UCSD-AML1 (cell line): ENCODE results near the gene KCNE2.
"Not testable (repeated sequence)": the region's sequence is repeated elsewhere in the genome, so short reads cannot be mapped to it uniquely, and the experiment has no call there.

Source experiments
- DNase-seq: peaks from one replicate; lab custom pipeline; 2025; ENCODE audit not compliant: unreplicated experiment; lab: John Stamatoyannopoulos, UW

Gene KCNE2

DNA sequence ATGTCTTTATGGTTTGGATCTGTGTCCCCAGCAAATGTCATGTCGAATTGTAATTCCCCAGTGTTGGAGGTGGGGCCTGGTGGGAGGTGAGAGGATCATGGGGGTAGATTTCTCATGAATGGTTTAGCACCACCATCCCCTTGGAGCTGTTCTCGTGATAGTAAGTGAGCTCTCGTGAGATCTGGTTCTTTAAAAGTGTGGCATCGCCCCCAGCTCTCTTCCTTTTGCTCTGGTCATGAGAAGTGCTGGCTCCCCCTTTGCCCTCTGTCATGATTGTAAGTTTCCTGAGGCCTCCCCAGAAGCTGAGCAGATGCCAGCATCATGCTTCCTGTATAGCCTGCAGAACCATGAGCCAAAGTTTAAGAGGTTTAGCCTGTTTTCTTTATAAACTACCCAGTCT lies 11.2 kb upstream of the KCNE2 start:
- no peak for DNase-seq

DNA sequence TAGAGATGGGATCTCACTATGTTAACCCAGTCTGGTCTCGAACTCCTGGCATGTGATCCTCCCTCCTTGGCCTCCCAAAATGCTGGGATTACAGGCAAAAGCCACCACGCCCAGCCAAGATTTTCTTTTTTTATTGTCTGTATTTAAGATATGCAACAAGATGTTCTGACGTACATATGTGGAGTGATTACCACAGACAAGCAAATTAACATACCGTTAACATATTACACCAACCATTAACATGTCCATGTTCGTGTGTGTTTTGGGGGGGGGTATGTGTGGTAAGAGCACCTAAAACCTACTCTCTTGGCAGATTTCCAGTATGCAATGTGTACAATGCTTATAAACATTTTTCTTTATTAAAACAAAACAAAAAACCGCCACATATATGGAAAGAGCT lies 10.6 kb upstream of the KCNE2 start:
- no peak for DNase-seq

DNA sequence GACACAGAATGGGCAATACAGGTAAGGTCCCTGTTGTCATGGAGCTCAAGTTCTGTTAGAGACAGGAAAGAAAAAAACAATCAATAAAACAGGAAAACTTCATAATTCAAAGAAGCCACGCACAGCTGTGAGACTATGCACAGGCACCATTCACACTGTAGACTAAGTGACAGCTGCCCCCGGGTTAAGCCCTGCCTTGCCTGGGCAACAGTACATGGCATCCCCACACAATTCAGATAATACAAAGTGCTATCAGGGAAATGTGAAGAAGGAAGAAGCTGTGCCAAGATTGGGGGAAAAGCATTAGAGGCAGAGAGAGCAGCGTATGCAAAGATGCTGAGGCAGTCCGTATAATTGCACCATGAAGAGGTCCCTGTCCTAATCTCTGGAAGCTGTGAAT lies 9.0 kb upstream of the KCNE2 start:
- no peak for DNase-seq

DNA sequence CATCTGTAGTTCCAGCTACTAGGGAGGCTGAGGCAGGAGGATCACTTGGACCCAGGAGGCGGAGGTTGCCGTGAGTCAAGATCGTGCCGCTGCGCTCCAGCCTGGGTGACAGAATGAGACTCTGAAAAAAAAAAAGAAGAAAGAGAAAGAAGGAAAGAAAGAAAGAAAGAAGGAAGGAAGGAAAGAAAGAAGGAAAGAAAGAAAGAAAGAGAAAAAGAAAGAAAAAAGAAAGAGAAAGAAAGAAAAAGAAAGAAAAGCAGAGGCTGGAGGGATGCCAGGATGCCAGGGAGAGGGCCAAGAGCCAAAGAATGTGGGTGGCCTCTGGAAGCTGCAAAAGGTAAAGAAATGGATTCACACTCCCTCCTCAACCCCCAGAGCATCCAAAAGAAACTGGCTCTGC lies 8.2 kb upstream of the KCNE2 start:
- DNase-seq = no peak

- no peak for DNase-seq
Observed at GRCh38 chr21:34357889-34358288, 5.9 kb upstream of the KCNE2 start.

DNA sequence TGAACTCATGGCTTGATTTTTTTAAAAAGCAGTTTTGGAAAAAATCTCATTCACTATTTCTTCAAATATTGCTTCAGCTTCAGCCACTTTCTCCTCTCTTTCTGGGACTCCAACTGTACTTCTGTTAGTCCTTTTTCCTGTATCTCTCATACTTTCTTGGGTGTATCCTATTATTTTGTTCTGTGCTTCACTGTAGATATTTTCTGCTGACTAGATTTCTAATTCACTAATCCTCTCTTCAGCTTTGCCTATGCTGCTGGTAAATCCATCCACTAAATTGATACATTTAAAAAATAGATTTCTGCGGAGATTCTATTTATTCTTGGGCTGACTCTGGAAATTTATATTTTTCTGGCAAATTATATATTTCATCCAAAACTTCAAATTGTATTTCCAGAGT lies 4.9 kb upstream of the KCNE2 start:
- DNase-seq = no peak

DNA sequence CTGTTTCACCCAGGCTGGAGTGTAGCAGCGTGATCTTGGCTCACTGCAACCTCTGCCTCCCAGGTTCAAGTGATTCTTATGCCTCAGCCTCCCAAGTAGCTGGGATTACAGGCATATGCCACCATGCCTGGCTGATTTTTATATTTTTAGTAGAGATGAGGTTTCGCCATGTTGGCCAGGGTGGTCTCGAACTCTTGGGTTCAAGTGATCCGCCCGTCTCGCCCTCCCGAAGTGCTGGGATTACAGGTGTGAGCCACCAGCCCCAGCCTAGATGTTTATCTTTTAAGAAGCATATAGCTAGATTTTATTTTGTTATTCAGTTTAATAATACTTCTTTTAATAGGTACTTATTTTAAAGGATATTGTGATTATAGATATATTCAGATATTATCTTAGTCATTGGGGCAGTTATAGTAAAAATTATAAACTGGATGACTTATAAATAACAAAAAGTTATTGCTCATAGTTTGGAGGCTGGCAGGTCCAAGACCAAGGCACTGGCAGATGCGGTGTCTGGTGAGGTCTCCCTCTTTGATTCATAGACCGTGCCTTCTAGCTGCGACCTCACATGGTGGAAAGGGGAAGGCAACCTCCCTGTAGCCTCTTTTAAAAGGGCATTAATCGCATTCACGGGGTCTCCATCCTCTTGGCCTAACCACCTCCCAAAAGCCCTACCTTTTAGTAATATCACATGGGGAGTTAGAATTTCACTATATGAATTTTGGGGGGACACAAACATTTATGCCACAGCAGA lies 3.1 kb upstream of the KCNE2 start:
- DNase-seq = no peak

GRCh38 chr21:34362136-34362444 lies 1.7 kb upstream of the KCNE2 start:
- DNase-seq = no peak

DNA sequence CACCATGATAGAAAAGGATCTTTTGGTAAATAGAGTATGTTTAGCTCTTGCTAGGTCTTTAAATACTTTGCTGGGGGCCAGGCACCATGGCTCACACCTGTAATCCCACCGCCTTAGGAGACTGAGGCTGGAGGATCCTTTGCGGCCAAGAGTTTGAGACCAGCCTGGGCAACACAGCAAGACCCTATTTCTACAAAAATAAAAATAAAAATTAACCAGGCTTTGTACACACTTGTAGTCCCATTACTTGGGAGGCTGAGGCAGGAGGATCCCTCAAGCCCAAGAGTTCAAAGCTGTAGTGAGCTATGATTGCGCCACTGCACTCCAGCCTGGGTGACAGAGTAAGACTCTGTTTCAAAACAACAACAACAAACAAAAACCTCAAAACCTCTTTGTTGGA lies 1.1 kb upstream of the KCNE2 start:
- no peak for DNase-seq

- no peak for DNase-seq
Observed at GRCh38 chr21:34364921-34365320, 1.1 kb downstream of the KCNE2 start.

DNA sequence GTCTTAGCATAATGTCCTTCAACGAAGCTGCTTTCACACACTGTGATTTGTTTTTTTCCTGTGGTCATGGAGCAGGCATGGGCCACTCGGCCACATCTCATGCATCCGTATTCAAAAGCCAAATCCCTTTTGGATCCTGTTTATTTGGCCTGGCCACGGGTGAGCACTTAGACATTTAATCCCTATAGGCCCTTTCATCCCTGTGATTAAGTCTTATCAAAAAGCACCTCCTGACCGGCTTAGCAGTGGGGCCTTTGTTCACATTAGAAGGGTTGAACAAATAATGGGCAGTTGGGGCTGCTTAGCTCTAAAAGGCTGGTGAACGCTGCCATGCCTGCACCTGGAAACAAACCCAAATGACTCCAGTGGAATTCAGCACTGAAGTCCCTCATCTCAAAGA lies 2.0 kb downstream of the KCNE2 start:
- no peak for DNase-seq

DNA sequence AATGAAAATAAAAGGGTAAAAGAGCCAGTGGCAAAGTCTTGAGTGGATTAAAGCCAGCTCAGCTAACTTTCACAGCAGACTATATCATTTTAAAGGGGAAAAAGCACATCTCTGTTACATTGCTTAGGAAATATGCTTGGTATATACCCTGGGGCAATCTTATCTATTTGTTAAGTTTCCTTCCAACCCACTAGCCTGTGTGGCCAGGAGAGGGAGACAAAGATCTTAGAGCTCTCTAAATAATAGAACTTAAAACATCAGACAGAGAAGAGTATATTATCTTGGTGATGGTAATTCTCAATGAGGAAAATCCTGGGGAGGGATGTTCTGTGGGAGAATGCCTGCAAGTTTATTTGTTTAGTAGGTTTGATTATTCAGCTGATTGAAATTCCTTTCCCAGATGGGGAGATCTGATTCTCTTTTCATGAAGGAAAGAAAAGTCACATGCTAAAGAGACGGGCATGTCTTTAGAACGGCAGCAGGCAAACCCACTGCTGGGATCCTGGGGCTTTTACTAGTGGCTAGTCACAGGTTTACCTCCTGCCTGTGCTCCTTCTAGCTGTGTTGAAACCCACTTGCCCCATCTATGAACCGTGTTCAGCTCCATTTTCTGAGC lies 3.6 kb downstream of the KCNE2 start:
- DNase-seq = no peak

- no peak for DNase-seq
Observed at GRCh38 chr21:34369741-34370140, 5.9 kb downstream of the KCNE2 start.

- no peak for DNase-seq
Observed at GRCh38 chr21:34372321-34372720, 8.5 kb downstream of the KCNE2 start.

DNA sequence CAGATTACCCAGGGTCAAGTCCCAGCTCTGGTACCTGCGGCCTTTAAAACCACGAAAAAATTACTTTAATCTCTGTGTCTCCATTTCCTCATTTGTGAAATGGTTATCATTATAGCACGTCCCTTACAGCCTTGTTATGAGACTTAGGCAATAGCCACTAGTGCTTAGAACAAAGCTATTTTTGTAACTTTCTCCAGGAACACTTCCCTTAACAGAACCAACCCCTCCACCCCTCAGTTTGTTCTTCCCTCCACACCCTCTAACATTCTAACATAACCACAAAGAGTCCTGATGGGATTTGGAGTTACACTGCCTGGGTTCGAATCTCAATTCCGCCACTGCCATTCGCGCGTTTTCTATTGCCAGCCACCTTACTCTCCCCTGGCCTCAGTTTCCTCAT lies 10.7 kb downstream of the KCNE2 start:
- not testable (repeated sequence) for DNase-seq

GRCh38 chr21:34374940-34375618 lies 11.3 kb downstream of the KCNE2 start, which contains the start of gene SMIM11:
TSS of gene SMIM11 (plus strand) at chr21:34375507. CDS start at chr21:34379505, 3,998 bp downstream.
- not testable (repeated sequence) for DNase-seq

DNA sequence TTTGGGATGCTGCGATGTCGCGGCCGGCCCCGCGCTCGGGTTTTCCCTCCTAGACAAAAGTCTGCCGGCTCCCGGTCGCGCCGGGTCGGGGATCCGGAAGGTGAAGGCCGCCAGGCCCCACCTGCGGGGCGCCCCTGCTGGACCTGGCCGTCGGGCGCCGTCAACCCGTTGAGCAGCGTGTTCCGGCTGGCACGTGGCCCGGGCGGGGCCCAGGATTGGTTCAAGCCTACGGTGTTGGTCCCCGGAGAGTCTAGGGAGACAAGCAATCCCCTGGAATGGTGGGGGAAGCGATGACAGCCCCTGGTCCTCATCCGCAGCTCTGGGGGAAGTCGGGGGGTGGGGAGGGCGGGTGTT lies 11.8 kb downstream of the KCNE2 start:
- DNase-seq = not testable (repeated sequence)

GRCh38 chr21:34383138-34383537 lies 19.3 kb downstream of the KCNE2 start:
- DNase-seq = not testable (repeated sequence)

GRCh38 chr21:34383724-34384415 lies 20.1 kb downstream of the KCNE2 start:
- not testable (repeated sequence) for DNase-seq

- not testable (repeated sequence) for DNase-seq
Observed at GRCh38 chr21:34400522-34400921, 36.7 kb downstream of the KCNE2 start.

GRCh38 chr21:34404742-34405141 lies 40.9 kb downstream of the KCNE2 start:
- not testable (repeated sequence) for DNase-seq

- not testable (repeated sequence) for DNase-seq
Observed at GRCh38 chr21:34405686-34406085, 41.9 kb downstream of the KCNE2 start.
